K562 (cell line): ENCODE data around the gene OSGIN1. TPM values are rescaled to one million over a fixed set of nuclear protein-coding genes. Genes with fewer than 3 reads are reported as not detected.

Experiments
- ELF2 ChIP-seq: fragments of 250-450 bp; sonication (Bioruptor Pico); IDR thresholded peaks from 2 replicates; pipeline ENCODE4 v1.5.0; 2021; ENCODE audit warnings: mild to moderate bottlenecking
- ETS1 ChIP-seq: conservative IDR thresholded peaks from 2 replicates; pipeline ENCODE4 v1.6.1; 2011; ENCODE audit warnings: low read depth, mild to moderate bottlenecking, low read length; ENCODE audit not compliant: control insufficient read depth
- GTF2F1 ChIP-seq: IDR thresholded peaks from 2 replicates; pipeline ENCODE4 v1.6.1; 2011; ENCODE audit warnings: low read depth, low read length, improper control_type of control experiment
- HDAC1 ChIP-seq, 2 experiments: fragments of 450-650 bp; IDR thresholded peaks; 2 replicates each; pipeline ENCODE4 v1.6.1; 2016 to 2017; ENCODE audit warnings: inconsistent platforms in 1 of 2, mild to moderate bottlenecking in 1 of 2, moderate library complexity in 1 of 2
- KDM1A ChIP-seq, 2 experiments: fragments of 450-650 bp; IDR thresholded peaks; 2 replicates each; pipeline ENCODE4 v1.6.1; 2016; ENCODE audit warnings: mild to moderate bottlenecking in 2 of 2
- MEF2D ChIP-seq: conservative IDR thresholded peaks from 2 replicates; pipeline ENCODE4 v1.6.1; 2016; ENCODE audit warnings: low read depth, missing genetic modification characterization, missing compliant biosample characterization
- NFIX ChIP-seq: fragments of 250-450 bp; sonication (Bioruptor Pico); IDR thresholded peaks from 2 replicates; pipeline ENCODE4 v1.4.0; 2020; ENCODE audit warnings: low read depth, mild to moderate bottlenecking, moderate library complexity
- STAT5A ChIP-seq: IDR thresholded peaks from 2 replicates; pipeline ENCODE4 v1.6.1; 2012; ENCODE audit warnings: low read length, inconsistent platforms, borderline replicate concordance
- TEAD1 ChIP-seq, 2 experiments: fragments of 450-650 bp in 1 of 2; sonication (generic) in 1 of 2; formaldehyde crosslinking; IDR thresholded peaks; 2 replicates each; pipeline versions ENCODE4 v1.4.0 to v1.8.0; 2020 to 2022; ENCODE audit warnings: mild to moderate bottlenecking in 2 of 2, missing genetic modification reagents in 1 of 2
- XRCC4 ChIP-seq: IDR thresholded peaks from one replicate; pipeline ENCODE4 v1.6.1; 2011; ENCODE audit not compliant: insufficient read depth, insufficient read length; ENCODE audit errors: extremely low read depth
- ZNF696 ChIP-seq: fragments of 250-450 bp; sonication (Bioruptor Pico); conservative IDR thresholded peaks from 2 replicates; pipeline ENCODE4 v1.4.0; 2020; ENCODE audit warnings: mild to moderate bottlenecking, moderate library complexity
- polyA plus RNA-seq, 8 experiments: library from polyadenylated mRNA; depleted of rRNA in 4 of 8; stranded (reverse) in 5 of 8; unstranded in 3 of 8; fragments of >200 nt; fragmentation: Nextera tagmentation in 2 of 8; fragmentation: Illumina TruSeq in 1 of 8; extraction: Ambion mirVana in 2 of 8; extraction: Trizol in 1 of 8; gene quantifications; 2 replicates each; pipeline versions ENCODE4 v1.2.1 to v1.2.3, GENCODE V29; 2011 to 2014; ENCODE audit warnings: inconsistent platforms in 1 of 8, missing spikeins in 1 of 8
- total RNA-seq, 7 experiments: library from RNA; depleted of rRNA in 6 of 7; stranded (reverse); fragments of >200 nt in 6 of 7; fragmentation: Illumina TruSeq in 2 of 7; extraction: Trizol in 2 of 7; gene quantifications; 2 replicates each; pipeline versions ENCODE4 v1.2.1 to v1.2.3, GENCODE V29; 2011 to 2021; ENCODE audit warnings: low replicate concordance in 1 of 7
- TF ChIP-seq, protein P1 (sequence below): sonication (generic); formaldehyde crosslinking; IDR thresholded peaks from 2 replicates; pipeline ENCODE4 v1.8.0; 2022; ENCODE audit warnings: mild to moderate bottlenecking, missing genetic modification reagents
- TF ChIP-seq, protein P2 (sequence below): fragments of 450-650 bp; IDR thresholded peaks from 2 replicates; pipeline ENCODE4 v1.6.1; 2016; ENCODE audit warnings: low read depth
- TF ChIP-seq, protein P3 (sequence below): fragments of 250-450 bp; sonication (Bioruptor Pico); IDR thresholded peaks from 2 replicates; pipeline ENCODE4 v1.8.0; 2021; ENCODE audit warnings: moderate library complexity, mild to moderate bottlenecking, inconsistent platforms
- TF ChIP-seq, protein P4 (sequence below): fragments of 250-450 bp; sonication (Bioruptor Pico); IDR thresholded peaks from 2 replicates; pipeline ENCODE4 v1.8.0; 2021; ENCODE audit warnings: mild to moderate bottlenecking, moderate library complexity

OSGIN1 gene
- total and polyA plus RNA-seq, 9 of the 15 experiments (the other 6 are each of a cell fraction or from before 2014, with no cell fraction given): 0.03 to 3.6 (median 1.6) TPM

GRCh38 chr16:83952940-83953795 lies at the start of gene OSGIN1 (continued):
- TF ChIP-seq KDM1A (IDR thresholded peaks at IDR 0.05): no peak
- peak in 1 of 2 experiments; percentile 71; a peak in 3 of 4 replicates for TF ChIP-seq TEAD1 (CRISPR knock-in tag; IDR thresholded peaks at IDR 0.05)
- no peak for TF ChIP-seq ZNF696 (CRISPR knock-in tag)
- TF ChIP-seq, protein P1, sequence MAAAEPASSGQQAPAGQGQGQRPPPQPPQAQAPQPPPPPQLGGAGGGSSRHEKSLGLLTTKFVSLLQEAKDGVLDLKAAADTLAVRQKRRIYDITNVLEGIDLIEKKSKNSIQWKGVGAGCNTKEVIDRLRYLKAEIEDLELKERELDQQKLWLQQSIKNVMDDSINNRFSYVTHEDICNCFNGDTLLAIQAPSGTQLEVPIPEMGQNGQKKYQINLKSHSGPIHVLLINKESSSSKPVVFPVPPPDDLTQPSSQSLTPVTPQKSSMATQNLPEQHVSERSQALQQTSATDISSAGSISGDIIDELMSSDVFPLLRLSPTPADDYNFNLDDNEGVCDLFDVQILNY (CRISPR knock-in tag): no peak
- TF ChIP-seq, protein P2, sequence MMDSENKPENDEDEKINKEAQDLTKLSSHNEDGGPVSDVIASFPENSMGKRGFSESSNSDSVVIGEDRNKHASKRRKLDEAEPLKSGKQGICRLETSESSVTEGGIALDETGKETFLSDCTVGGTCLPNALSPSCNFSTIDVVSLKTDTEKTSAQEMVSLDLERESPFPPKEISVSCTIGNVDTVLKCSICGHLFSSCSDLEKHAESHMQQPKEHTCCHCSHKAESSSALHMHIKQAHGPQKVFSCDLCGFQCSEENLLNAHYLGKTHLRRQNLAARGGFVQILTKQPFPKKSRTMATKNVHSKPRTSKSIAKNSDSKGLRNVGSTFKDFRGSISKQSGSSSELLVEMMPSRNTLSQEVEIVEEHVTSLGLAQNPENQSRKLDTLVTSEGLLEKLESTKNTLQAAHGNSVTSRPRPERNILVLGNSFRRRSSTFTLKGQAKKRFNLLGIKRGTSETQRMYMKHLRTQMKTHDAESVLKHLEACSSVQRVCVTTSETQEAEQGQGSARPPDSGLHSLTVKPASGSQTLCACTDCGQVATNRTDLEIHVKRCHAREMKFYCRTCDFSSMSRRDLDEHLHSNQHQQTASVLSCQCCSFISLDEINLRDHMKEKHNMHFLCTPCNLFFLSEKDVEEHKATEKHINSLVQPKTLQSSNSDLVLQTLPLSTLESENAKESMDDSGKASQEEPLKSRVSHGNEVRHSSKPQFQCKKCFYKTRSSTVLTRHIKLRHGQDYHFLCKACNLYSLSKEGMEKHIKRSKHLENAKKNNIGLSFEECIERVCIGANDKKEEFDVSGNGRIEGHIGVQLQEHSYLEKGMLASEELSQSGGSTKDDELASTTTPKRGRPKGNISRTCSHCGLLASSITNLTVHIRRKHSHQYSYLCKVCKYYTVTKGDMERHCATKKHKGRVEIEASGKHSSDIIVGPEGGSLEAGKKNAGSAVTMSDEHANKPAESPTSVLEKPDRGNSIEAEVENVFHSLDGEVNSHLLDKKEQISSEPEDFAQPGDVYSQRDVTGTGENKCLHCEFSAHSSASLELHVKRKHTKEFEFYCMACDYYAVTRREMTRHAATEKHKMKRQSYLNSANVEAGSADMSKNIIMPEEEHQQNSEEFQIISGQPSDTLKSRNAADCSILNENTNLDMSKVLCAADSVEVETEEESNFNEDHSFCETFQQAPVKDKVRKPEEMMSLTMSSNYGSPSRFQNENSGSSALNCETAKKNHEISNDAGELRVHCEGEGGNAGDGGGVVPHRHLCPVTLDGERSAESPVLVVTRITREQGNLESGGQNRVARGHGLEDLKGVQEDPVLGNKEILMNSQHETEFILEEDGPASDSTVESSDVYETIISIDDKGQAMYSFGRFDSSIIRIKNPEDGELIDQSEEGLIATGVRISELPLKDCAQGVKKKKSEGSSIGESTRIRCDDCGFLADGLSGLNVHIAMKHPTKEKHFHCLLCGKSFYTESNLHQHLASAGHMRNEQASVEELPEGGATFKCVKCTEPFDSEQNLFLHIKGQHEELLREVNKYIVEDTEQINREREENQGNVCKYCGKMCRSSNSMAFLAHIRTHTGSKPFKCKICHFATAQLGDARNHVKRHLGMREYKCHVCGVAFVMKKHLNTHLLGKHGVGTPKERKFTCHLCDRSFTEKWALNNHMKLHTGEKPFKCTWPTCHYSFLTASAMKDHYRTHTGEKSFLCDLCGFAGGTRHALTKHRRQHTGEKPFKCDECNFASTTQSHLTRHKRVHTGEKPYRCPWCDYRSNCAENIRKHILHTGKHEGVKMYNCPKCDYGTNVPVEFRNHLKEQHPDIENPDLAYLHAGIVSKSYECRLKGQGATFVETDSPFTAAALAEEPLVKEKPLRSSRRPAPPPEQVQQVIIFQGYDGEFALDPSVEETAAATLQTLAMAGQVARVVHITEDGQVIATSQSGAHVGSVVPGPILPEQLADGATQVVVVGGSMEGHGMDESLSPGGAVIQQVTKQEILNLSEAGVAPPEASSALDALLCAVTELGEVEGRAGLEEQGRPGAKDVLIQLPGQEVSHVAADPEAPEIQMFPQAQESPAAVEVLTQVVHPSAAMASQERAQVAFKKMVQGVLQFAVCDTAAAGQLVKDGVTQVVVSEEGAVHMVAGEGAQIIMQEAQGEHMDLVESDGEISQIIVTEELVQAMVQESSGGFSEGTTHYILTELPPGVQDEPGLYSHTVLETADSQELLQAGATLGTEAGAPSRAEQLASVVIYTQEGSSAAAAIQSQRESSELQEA: no peak
- TF ChIP-seq, protein P3, sequence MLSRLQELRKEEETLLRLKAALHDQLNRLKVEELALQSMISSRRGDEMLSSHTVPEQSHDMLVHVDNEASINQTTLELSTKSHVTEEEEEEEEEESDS: no peak
- TF ChIP-seq STAT5A: no peak
- TF ChIP-seq ETS1: no peak; the same call in 1 of the 2 replicates
- TF ChIP-seq, protein P4, sequence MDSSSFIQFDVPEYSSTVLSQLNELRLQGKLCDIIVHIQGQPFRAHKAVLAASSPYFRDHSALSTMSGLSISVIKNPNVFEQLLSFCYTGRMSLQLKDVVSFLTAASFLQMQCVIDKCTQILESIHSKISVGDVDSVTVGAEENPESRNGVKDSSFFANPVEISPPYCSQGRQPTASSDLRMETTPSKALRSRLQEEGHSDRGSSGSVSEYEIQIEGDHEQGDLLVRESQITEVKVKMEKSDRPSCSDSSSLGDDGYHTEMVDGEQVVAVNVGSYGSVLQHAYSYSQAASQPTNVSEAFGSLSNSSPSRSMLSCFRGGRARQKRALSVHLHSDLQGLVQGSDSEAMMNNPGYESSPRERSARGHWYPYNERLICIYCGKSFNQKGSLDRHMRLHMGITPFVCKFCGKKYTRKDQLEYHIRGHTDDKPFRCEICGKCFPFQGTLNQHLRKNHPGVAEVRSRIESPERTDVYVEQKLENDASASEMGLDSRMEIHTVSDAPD: no peak
- TF ChIP-seq NFIX: peak; percentile 63
- no peak for TF ChIP-seq GTF2F1
- TF ChIP-seq MEF2D (tag): no peak
- peak in 1 of 2 experiments; percentile 73; a peak in 2 of 4 replicates for TF ChIP-seq HDAC1 (IDR thresholded peaks at IDR 0.05)
- no peak for TF ChIP-seq ELF2
- no peak for TF ChIP-seq XRCC4
